H1 (cell line): ENCODE results near the gene SPDYE16. TPM values are rescaled to one million over a fixed set of nuclear protein-coding genes. Genes with fewer than 3 reads are reported as not detected.
"Not testable (repeated sequence)": the region's sequence is repeated elsewhere in the genome, so short reads cannot be mapped to it uniquely, and the experiment has no call there.

Experiments used
- CTCF ChIA-PET: fragments of 300-600 bp; sonication (Branson Sonifier 250); formaldehyde crosslinking; loops from one replicate; lab custom pipeline; 2021; ENCODE audit not compliant: partially characterized antibody; lab: Charles Lee
- POLR2A ChIA-PET: fragments of 300-600 bp; sonication (Branson Sonifier 250); formaldehyde crosslinking; loops from one replicate; lab custom pipeline; 2021; ENCODE audit warnings: inconsistent platforms; ENCODE audit not compliant: partially characterized antibody; lab: Charles Lee
- DNase-seq, 2 experiments: peaks; one replicate each; pipeline versions ENCODE4 v3.0.0 to v3.0.0-alpha.2; 2010 to 2022; ENCODE audit warnings: low spot score in 2 of 2, low read depth in 1 of 2, mixed read lengths in 1 of 2
- FAIRE-seq: peaks from 2 replicates; lab custom pipeline; 2011; peaks lifted over from hg19 to GRCh38; lab: Jason Lieb, UNC
- H2AFZ ChIP-seq: 2 replicates; pipeline ENCODE4 v1.8.1; 2012; ENCODE audit warnings: low read length, inconsistent platforms
- H2AK5ac ChIP-seq: 2 replicates; pipeline ENCODE4 v1.6.1; 2013; ENCODE audit warnings: low read depth, low read length
- H2BK120ac ChIP-seq: replicated peaks from 2 replicates; pipeline ENCODE3; 2013; ENCODE audit warnings: low read depth, low read length, inconsistent platforms
- H2BK12ac ChIP-seq: 2 replicates; pipeline ENCODE4 v1.6.1; 2013; ENCODE audit warnings: low read depth, low read length
- H2BK15ac ChIP-seq: 2 replicates; pipeline ENCODE4 v1.6.1; 2013; ENCODE audit warnings: low read length
- H2BK20ac ChIP-seq: 2 replicates; pipeline ENCODE4 v1.6.1; 2013; ENCODE audit warnings: low read length
- H2BK5ac ChIP-seq: 2 replicates; pipeline ENCODE4 v1.6.1; 2013; ENCODE audit warnings: low read depth, low read length
- H3K14ac ChIP-seq: 2 replicates; pipeline ENCODE4 v1.6.1; 2013; ENCODE audit warnings: inconsistent platforms; ENCODE audit not compliant: insufficient read length
- H3K18ac ChIP-seq: 2 replicates; pipeline ENCODE4 v1.6.1; 2013; ENCODE audit warnings: low read length; ENCODE audit errors: extremely low read depth
- H3K23ac ChIP-seq: 2 replicates; pipeline ENCODE4 v1.6.1; 2013; ENCODE audit warnings: inconsistent platforms; ENCODE audit not compliant: insufficient read length
- H3K23me2 ChIP-seq: 2 replicates; pipeline ENCODE4 v1.6.1; 2013; ENCODE audit warnings: low read depth, low read length
- H3K27ac ChIP-seq: 2 replicates; pipeline ENCODE4 v1.6.1; 2011; ENCODE audit warnings: low read depth, low read length, inconsistent platforms
- H3K27me3 ChIP-seq, 4 experiments: replicated peaks in 1 of 4; 1 replicate in 1 of 4; 2 replicates in 3 of 4; pipeline versions ENCODE4 v1.6.1 to v1.8.1; 2011 to 2013; ENCODE audit warnings: low read length in 3 of 4, mild to moderate bottlenecking in 3 of 4, inconsistent platforms in 2 of 4, mixed read lengths in 2 of 4, moderate library complexity in 1 of 4; ENCODE audit not compliant: control insufficient read depth in 3 of 4, insufficient read depth in 3 of 4; ENCODE audit errors: extremely low read depth in 1 of 4
- H3K36me3 ChIP-seq, 4 experiments: 2 replicates each; pipeline versions ENCODE4 v1.6.1 to v1.8.1; 2011 to 2013; ENCODE audit warnings: mild to moderate bottlenecking in 4 of 4, low read length in 3 of 4, moderate library complexity in 2 of 4, control low read depth in 1 of 4, inconsistent platforms in 1 of 4; ENCODE audit not compliant: insufficient read depth in 4 of 4, control insufficient read depth in 2 of 4
- H3K4ac ChIP-seq: replicated peaks from 2 replicates; pipeline ENCODE3; 2013; ENCODE audit warnings: low read length, low read depth, mixed read lengths, inconsistent platforms; ENCODE audit not compliant: insufficient read length
- H3K4me1 ChIP-seq, 4 experiments: replicated peaks in 1 of 4; 1 replicate in 1 of 4; 2 replicates in 3 of 4; pipeline versions ENCODE4 v1.6.1 to v1.8.1; 2011 to 2013; ENCODE audit warnings: low read length in 3 of 4, inconsistent platforms in 2 of 4, mixed read lengths in 1 of 4; ENCODE audit not compliant: insufficient read depth in 4 of 4, control insufficient read depth in 3 of 4
- H3K4me2 ChIP-seq, 2 experiments: 2 replicates each; pipeline versions ENCODE4 v1.6.1 to v1.8.1; 2011 to 2013; ENCODE audit warnings: low read depth in 2 of 2, low read length in 2 of 2, control low read depth in 1 of 2, inconsistent platforms in 1 of 2, mild to moderate bottlenecking in 1 of 2; ENCODE audit not compliant: insufficient read depth in 1 of 2
- H3K4me3 ChIP-seq, 4 experiments: fragments of 200-600, 300-600 bp in 1 of 4; sonication (generic), shearing (Covaris generic), sonication (Bioruptor Twin) in 1 of 4; 2 replicates each; pipeline versions ENCODE4 v1.5.1 to v1.8.1; 2011 to 2016; ENCODE audit warnings: low read length in 4 of 4, low read depth in 3 of 4, control low read depth in 2 of 4, inconsistent platforms in 2 of 4, mild to moderate bottlenecking in 2 of 4, mixed read lengths in 1 of 4, moderate library complexity in 1 of 4; ENCODE audit not compliant: insufficient read depth in 2 of 4; ENCODE audit errors: extremely low read depth in 1 of 4
- H3K56ac ChIP-seq: replicated peaks from 2 replicates; pipeline ENCODE3; 2013; ENCODE audit warnings: low read depth, mild to moderate bottlenecking, mixed read lengths, low read length, inconsistent platforms; ENCODE audit not compliant: insufficient read length
- H3K79me1 ChIP-seq: 2 replicates; pipeline ENCODE4 v1.6.1; 2013; ENCODE audit warnings: low read depth, low read length, control low read depth
- H3K79me2 ChIP-seq, 2 experiments: 2 replicates each; pipeline versions ENCODE4 v1.6.1 to v1.8.1; 2012 to 2013; ENCODE audit warnings: low read length in 2 of 2, mild to moderate bottlenecking in 2 of 2, inconsistent platforms in 1 of 2; ENCODE audit not compliant: insufficient read depth in 2 of 2, control insufficient read depth in 1 of 2
- H3K9ac ChIP-seq, 4 experiments: replicated peaks in 1 of 4; 1 replicate in 1 of 4; 2 replicates in 3 of 4; pipeline versions ENCODE4 v1.6.1 to v1.8.1; 2011 to 2013; ENCODE audit warnings: low read depth in 3 of 4, low read length in 3 of 4, control low read depth in 2 of 4, mild to moderate bottlenecking in 2 of 4, moderate library complexity in 2 of 4, inconsistent platforms in 1 of 4; ENCODE audit errors: extremely low read depth in 1 of 4
- H3K9me3 ChIP-seq, 2 experiments: 2 replicates each; pipeline versions ENCODE4 v1.6.1 to v1.8.1; 2012 to 2013; ENCODE audit warnings: mild to moderate bottlenecking in 2 of 2, moderate library complexity in 2 of 2, control low read depth in 1 of 2, inconsistent platforms in 1 of 2, low read depth in 1 of 2, low read length in 1 of 2, mixed read lengths in 1 of 2; ENCODE audit not compliant: insufficient read depth in 2 of 2
- H4K20me1 ChIP-seq, 2 experiments: replicated peaks in 1 of 2; 2 replicates each; pipeline versions ENCODE3 to v1.8.1; 2011 to 2013; ENCODE audit warnings: inconsistent platforms in 2 of 2, low read length in 2 of 2, mild to moderate bottlenecking in 1 of 2; ENCODE audit not compliant: insufficient read depth in 2 of 2, control insufficient read depth in 1 of 2
- H4K5ac ChIP-seq: 2 replicates; pipeline ENCODE4 v1.6.1; 2013; ENCODE audit warnings: low read length, low read depth, mixed read lengths, inconsistent platforms; ENCODE audit not compliant: insufficient read length
- H4K8ac ChIP-seq: 2 replicates; pipeline ENCODE4 v1.8.0; 2013; ENCODE audit warnings: mild to moderate bottlenecking, moderate library complexity, low read length, inconsistent platforms; ENCODE audit not compliant: insufficient read depth; ENCODE audit errors: extremely low read depth
- H4K91ac ChIP-seq: replicated peaks from 2 replicates; pipeline ENCODE3; 2013; ENCODE audit warnings: low read length, mixed read lengths, inconsistent platforms; ENCODE audit not compliant: insufficient read length
- WGBS, 2 experiments: shearing (Covaris generic) in 1 of 2; methylation state at CpG; one replicate each; pipeline versions ENCODE4 v1.1.6 to v1.1.7; 2013 to 2015; ENCODE audit warnings: low lambda C conversion rate in 2 of 2, mixed read lengths in 2 of 2, inconsistent platforms in 1 of 2, low coverage in 1 of 2, missing lambda C conversion rate in 1 of 2; ENCODE audit not compliant: insufficient replicate concordance in 2 of 2, insufficient coverage in 1 of 2, insufficient read length in 1 of 2; ENCODE audit errors: extremely low coverage in 1 of 2, missing lambda C conversion rate in 1 of 2; 5-methylcytosine and 5-hydroxymethylcytosine counted together
- polyA plus RNA-seq, 7 experiments: library from polyadenylated mRNA; depleted of rRNA in 3 of 7; stranded (reverse) in 5 of 7; unstranded in 2 of 7; fragments of >200 nt in 5 of 7; fragments of 200-250 nt in 2 of 7; gene quantifications; 1 replicate in 5 of 7; 2 replicates in 1 of 7; 4 replicates in 1 of 7; pipeline versions ENCODE4 v1.2.1 to v1.2.3, GENCODE V29; 2011 to 2013; ENCODE audit warnings: missing spikeins in 2 of 7, mixed read lengths in 2 of 7
- total RNA-seq: library from RNA; stranded (reverse); fragmentation: NEBNext Ultra II Directional; extraction: Animal tissue kit (Norgen Biotek cat#: 25700); gene quantifications from 2 replicates; pipeline ENCODE4 v1.2.1, GENCODE V29; 2021

The SPDYE16 gene
- total and polyA plus RNA-seq, 2 of the 8 experiments (the other 6 are each of a cell fraction or from before 2014, with no cell fraction given): not detected

DNA sequence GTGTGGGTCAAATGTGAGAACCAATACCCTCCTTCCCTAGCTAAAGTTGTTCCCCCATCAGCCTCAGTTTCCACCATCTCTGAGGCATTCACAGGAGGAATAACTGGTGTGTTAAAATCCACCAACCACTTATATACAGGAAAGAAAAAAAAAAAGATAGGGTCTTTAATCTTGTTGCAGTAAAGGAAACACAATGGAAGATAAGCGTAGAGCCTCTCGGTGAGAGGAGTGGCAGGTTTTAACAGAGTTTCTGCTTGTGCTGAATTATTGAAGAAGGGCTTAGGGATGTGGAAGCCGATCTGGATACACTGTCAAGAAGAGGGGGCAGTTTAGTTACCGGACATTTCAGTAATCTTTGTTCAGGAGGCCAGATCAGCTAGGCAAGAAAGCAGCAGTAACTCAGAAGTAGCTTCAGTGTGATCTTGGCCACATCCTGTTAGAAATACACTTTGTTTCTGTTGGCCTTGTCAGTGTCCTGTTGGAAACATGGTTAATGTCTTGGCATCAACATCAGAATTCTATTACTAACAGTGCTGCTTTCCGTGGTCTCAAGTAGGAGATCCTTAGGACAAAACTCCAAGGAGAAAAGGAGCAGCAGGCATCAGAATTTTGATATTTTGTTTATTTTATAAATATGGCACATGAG, 40.7 kb upstream of the SPDYE16 start:
- H3K79me2 ChIP-seq, H3K23ac ChIP-seq, H2AFZ ChIP-seq, H4K8ac ChIP-seq, H3K14ac ChIP-seq, H3K79me1 ChIP-seq, H4K20me1 ChIP-seq, H2BK12ac ChIP-seq, H3K56ac ChIP-seq, H3K27me3 ChIP-seq, H3K4me2 ChIP-seq, H4K5ac ChIP-seq, FAIRE-seq, H4K91ac ChIP-seq, H2AK5ac ChIP-seq, H3K9me3 ChIP-seq, H3K9ac ChIP-seq, H2BK15ac ChIP-seq, H3K4me3 ChIP-seq, H3K4ac ChIP-seq, H3K27ac ChIP-seq, H3K18ac ChIP-seq, POLR2A ChIA-PET, H3K36me3 ChIP-seq, CTCF ChIA-PET, DNase-seq, H3K4me1 ChIP-seq, H2BK5ac ChIP-seq, H2BK120ac ChIP-seq, H3K23me2 ChIP-seq, H2BK20ac ChIP-seq: not testable (repeated sequence)
- 95% methylated on average over 5 of the region's 5 CpGs; no CpG with 5 or more reads in 1 of the 2 experiments for WGBS, 2 experiments
